HG02571 (cell line): ENCODE results near the gene CHCHD3.

Source experiments
- ATAC-seq: cut with Tn5 transposase; IDR thresholded peaks from one replicate; pipeline ENCODE4 v1.9.1; 2021; ENCODE audit warnings: mild to moderate bottlenecking, moderate library complexity; ENCODE audit not compliant: unreplicated experiment

The CHCHD3 gene

GRCh38 chr7:133081119-133081598 lies 731 bp downstream of the CHCHD3 start:
- ATAC-seq = no peak

DNA sequence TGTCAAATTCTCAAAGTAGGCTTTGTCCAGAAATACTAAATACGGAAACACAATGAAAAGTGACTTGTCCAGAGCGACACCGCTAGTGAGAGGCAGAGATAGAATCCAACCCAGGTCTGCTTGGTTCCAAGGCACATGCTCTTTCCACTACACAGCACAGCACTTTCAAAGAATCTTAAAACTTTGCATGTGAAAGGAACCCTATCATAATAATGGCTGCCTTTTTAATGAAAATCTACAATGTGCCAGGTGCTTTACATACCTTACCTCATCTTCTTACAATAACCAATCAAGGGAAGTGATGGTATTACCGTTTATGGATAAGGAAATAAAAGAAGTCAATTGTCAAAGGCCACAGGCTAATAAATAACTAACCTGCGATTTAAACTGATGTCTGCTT lies 2.6 kb downstream of the CHCHD3 start:
- ATAC-seq = no peak

- ATAC-seq = no peak
Measured at GRCh38 chr7:133077394-133077793, 4.5 kb downstream of the CHCHD3 start.

- no peak for ATAC-seq
Measured at GRCh38 chr7:133076142-133076541, 5.7 kb downstream of the CHCHD3 start.

DNA sequence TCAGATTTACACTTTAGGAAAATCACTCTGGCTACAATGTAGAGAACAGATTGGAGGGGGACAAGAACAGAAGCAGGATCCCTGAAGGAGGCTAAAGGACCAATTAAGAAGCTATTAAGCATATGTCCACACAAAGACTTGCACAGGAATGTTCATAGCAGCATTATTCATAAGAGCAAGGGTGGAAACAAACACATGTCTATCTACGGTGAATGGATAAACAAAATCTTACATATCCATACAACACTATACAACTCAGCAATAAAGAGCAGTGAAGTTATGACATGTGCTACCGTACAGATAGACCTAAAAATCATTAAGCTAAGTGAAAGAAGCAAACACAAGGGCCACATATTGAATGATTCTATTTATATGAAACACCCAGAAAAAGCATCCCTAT lies 10.4 kb downstream of the CHCHD3 start:
- ATAC-seq = no peak

DNA sequence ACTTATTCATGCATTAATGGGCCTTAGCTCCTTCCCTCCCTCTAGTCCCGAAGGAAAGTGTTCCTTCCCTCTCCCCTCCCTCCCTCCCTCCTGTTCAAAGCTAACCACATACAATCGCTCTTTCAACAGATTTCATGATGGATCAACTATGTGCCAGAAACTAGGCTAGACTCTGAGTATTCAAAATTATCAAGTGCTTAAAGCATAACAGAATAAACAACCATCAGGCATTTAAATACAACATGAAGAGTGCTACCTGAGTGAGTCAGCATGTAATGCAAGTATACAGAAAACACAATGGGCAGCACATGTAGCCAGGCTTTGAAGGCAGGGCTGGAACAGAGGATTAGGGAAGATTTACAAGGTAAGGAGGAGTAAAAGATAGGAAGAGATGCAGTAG lies 11.3 kb downstream of the CHCHD3 start:
- ATAC-seq = no peak

DNA sequence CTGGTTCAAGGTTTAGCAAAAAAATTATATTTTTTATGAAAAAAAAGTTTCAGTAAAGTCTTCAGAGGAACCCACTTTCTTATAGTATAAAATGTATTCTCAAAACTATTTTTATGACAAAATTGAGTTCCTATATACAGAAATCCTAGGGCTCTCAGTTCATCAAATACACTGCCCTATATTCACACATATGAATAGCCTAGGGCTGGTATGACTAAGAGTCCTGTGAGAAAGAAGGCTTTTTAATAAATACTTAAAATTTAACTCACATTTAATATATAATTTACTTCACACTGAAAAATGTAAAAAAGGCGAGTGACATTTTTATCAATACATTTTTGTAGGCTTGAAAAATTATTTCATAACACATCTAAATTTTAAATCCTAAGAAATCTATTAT lies 16.6 kb downstream of the CHCHD3 start:
- no peak for ATAC-seq

- ATAC-seq = no peak
Measured at GRCh38 chr7:133064082-133064820, 17.6 kb downstream of the CHCHD3 start.

DNA sequence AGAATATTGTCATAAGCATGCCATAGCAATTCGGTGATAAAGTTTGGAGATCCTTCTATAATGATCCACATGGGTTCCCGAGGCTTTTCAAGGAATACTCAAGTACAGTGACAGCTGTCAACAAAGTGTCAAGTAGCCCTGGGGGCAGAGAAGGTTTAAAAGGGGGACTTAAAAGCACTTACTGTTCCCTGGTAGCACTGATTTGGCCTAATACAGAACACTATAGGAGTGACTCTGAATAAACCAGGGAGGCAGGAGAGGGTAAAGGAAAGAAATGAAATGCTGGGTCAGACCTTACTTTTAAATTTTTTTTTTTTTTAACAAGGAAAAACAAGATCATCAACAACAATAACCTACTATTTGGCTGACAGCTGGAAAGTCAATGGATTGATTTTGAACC lies 20.1 kb downstream of the CHCHD3 start:
- ATAC-seq = no peak

GRCh38 chr7:133061357-133061756 lies 20.5 kb downstream of the CHCHD3 start:
- ATAC-seq = no peak

- no peak for ATAC-seq
Measured at GRCh38 chr7:133060004-133060403, 21.9 kb downstream of the CHCHD3 start.

DNA sequence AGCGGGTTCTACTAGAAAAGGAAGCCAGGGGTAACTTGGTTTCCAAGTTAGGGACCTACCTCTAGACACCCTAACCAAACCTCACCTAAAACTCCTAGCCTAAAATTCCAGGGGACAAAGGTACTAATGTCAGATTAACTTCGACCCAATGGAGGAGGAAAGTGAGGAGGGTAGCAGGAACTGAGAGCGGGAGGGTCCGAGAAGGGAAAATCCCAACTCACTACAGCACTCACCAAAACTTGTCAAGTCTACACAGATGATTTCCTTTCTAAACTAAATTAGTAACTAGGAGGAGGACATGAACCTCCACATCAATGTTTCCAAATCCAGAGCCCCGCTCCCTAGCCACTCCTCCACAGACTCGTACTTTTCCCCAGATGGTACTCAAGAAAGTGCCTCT lies 22.6 kb downstream of the CHCHD3 start:
- ATAC-seq = no peak

GRCh38 chr7:133056370-133057238 lies 25.3 kb downstream of the CHCHD3 start:
- no peak for ATAC-seq

- no peak for ATAC-seq
Measured at GRCh38 chr7:133054162-133054840, 27.6 kb downstream of the CHCHD3 start.

DNA sequence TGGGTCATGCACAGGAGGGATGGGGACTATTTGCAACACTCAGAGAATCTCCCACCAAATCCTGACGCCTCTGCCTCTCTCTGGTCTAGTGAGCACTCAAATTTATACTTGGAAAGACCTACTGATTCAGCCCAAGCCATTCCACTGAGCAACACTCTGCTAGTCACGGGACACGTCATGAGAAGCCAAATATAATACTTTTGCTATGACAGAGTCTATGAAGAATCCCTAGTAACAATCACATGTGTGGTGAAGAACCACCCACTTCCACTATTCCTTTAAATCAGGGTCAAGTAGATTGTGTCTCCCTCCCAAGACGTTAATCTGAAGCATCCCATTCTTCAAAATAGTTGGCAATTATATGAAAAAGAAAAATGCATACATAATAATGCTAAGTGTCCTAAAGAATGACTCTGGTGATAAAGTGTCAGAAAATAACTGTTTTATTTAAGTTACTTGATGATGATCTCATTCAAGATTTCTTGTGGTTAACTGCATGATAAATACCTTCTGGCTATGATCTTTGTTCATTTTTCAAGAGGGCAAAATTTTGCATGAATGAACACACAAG lies 28.5 kb downstream of the CHCHD3 start:
- ATAC-seq = no peak

DNA sequence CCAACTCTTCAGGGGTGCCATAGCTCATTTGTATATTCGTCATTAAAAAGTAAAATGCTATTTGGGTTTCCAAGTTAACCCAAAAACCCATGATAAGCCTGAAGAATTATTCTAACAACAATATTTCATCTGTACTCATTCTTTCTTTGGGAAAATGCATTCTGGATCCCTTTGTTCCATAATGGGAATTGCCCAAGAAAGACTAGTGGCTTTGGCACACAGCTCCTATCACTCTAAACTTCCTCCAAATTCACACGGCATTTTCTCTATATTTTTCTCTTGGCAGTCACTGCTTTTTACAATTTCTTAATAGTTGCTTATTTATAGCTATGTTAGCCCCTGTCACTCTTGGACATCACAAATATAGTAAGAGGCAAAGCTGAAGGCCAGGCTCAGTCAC lies 29.1 kb downstream of the CHCHD3 start:
- ATAC-seq = no peak

DNA sequence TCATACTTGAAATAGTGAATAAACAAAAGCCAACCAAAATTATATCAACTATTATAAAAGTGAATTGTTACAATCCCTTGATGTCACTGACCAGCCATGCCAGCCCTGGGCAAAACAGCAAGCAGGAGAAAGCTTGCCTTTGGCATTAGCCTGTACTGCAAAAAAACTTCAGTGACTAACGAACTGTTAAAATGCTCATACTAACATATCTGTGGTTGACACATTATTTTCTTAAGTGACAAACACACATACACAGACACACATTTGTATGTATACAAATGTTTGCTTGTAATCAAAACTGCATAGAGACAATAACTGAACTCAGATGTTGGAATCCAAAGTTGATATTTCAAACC lies 29.5 kb downstream of the CHCHD3 start:
- ATAC-seq = no peak

DNA sequence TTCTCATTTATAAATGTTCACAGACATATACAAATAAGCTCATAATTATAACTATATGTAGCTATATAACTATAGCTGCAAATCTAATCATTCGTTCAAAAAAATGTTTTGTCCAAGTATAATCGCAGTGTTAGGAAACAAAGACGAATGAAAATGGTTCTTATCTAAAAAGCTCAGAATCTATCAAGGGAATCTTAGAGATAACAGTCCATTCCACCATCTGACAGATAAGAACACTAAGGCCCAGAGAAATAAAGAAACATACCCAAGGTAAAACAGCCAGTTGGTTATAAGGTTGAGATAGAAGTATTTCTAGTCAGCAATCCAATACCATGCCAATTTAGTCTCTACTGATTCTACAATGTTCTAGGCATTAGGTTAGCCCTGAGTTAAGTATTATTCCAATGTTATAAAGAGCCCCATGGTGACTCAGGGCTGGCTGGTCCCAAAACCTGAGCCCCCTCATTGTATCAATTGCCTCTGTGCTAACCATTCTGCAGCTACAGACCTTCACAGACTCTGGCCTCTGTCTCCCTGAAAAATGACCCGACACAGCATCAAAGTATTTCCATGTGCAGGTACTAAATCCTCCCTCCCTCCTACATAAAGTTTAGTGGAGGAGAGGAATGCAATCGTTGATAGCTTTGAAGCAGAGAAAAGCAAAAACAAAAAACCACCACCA lies 30.0 kb downstream of the CHCHD3 start:
- no peak for ATAC-seq

GRCh38 chr7:133051066-133051465 lies 30.8 kb downstream of the CHCHD3 start:
- no peak for ATAC-seq

GRCh38 chr7:133050200-133050995 lies 31.5 kb downstream of the CHCHD3 start:
- no peak for ATAC-seq
